HG02571 (cell line): ENCODE measurements around the gene IL9R.
"Not testable (repeated sequence)": the region's sequence is repeated elsewhere in the genome, so short reads cannot be mapped to it uniquely, and the experiment has no call there.

ENCODE experiments used
- ATAC-seq: cut with Tn5 transposase; IDR thresholded peaks from one replicate; pipeline ENCODE4 v1.9.1; 2021; ENCODE audit warnings: mild to moderate bottlenecking, moderate library complexity; ENCODE audit not compliant: unreplicated experiment

IL9R gene, protein sequence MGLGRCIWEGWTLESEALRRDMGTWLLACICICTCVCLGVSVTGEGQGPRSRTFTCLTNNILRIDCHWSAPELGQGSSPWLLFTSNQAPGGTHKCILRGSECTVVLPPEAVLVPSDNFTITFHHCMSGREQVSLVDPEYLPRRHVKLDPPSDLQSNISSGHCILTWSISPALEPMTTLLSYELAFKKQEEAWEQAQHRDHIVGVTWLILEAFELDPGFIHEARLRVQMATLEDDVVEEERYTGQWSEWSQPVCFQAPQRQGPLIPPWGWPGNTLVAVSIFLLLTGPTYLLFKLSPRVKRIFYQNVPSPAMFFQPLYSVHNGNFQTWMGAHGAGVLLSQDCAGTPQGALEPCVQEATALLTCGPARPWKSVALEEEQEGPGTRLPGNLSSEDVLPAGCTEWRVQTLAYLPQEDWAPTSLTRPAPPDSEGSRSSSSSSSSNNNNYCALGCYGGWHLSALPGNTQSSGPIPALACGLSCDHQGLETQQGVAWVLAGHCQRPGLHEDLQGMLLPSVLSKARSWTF

DNA sequence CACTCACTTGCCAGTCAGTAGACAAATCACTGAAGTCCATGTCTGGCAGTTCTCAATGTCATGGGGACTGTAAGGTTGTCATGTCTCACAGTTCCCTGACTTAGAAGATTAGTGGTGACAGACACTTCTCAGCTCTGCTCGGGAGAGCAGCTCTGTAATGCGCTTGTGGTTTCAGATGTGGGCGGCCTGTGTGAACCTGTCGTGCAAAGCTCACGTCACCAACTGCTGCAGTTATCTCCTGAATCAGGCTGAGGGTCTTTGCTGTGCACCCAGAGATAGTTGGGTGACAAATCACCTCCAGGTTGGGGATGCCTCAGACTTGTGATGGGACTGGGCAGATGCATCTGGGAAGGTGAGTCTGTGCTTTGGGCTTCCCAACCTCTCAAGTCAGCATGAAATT is at the start of gene IL9R:
IL9R (plus strand) TSS at position 261 of the 400 bp plus-strand sequence; CDS start at position 325, 64 bp downstream.
- ATAC-seq: peak; percentile 68

DNA sequence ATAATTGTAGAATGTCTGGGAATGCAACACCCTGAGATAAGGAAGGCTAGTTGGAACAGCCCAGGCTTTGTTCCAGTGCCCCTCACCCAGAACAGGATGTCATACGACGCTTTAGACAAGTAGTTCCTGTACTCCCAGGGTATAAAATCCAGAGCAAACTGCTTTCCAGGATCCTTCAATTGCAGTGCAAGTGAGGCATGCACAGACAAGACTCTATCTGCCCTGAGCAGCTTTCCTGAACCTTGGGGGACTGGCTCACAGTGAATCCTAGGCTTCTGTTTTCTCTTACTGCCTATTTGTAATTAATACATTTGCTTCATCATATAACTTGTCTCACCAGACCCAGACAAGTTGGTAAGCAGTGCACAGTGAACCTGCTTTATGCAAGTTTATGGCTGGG is 48.4 kb upstream of the IL9R start:
- ATAC-seq: no peak

DNA sequence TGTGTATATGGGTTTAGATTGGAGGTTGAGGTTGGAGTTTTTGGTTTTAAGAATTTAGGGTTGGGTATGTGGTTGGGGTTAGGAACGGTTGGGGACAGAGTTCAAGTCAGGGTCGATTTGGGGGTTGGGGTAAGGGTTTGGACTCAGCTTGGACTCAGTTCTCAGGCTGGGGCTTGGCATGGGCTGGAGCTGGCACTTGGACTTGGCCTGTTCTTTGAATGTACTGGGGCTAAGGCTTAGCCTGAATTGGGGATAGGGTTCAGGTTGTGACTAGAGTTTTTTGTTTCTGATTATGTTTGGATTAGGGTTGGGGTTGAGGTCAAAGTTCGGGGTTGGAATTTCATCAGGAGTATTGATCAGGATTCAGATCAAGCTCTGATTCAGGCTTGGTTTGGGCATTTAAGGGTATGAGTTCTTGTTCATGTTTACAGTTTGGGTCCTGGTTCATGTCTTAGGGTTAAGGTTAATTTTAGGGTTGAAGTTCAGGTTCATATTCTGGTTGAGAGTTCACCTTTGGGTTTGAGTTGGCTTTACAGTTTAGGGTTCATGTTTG is 46.2 kb upstream of the IL9R start:
- no peak for ATAC-seq

DNA sequence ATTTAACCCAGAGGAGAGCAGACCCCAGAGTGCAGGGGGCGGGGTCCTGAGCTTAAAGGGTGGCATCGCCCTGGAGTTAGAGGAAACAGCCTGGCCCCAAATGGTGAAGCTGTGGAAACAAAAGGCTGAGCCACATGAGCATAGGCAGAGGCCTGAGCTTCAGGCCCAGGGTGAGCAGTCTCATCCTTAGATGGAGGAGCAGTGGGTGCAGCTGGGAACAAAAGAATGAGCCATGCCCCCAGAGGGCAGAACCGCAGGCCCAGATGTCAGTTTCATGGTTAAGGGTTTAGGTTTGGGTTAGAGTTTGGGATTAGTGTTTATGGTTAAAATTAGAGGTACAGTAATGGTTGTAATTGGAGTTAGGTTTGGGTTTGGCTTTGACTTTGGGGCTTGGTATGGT is 44.4 kb upstream of the IL9R start:
- no peak for ATAC-seq

DNA sequence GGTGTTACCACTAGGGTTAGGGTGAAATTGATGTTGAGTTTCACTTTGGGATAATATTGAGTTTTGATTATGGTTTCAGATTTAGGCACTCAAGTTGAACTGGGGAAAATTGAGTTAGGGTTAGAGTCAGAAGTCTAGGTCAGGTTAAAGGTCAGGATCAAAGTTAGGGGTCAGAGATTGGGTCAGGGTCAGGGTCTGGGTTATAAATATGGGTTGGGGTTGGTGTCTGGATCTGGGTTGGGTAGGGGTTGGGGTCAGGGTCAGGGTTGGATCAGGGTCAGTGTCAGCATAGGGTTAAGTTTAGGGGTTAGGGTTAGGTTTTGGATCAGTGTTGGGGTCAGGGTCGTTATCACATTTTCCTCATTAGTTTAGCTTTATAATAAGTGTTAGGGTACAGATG is 42.7 kb upstream of the IL9R start:
- no peak for ATAC-seq

DNA sequence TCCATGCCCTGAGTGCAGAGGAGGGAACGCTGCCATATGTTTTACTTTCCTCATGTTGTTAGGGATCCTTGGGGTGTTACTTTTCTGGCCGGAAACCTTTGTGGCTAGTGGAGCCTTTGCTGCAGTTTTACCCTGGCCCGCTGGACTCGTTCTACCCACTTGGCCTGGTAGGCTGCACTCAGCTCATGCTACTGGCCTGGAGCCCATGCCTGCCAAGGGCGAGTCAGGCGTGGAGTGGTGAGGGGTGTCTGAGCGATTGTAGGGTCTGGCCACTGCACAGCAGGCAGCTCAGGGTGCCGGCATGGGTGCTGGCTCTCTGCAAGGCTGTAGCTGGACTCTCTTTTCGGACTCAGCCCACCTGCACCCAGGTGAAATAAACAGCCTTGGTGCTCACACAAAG is 41.4 kb upstream of the IL9R start:
- no peak for ATAC-seq

DNA sequence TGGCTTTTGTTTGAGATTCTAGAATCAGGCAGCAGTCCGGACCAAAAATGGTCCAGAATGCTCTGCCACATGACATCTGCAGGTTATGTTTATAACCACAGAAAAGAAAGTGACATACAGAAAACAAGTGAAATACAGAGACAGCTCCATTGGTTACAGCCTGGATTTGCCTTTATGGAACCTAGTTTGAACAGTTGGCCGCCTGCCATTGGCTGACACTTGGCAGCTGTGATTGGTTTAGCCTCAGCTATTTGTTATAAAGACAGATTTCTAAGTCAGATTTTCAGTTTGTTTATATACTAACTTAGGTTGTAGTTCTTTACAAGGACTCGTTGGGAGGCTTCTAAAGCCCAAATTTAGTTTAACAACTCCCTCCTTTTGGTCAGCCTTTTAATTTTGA is 40.8 kb upstream of the IL9R start:
- ATAC-seq: no peak

DNA sequence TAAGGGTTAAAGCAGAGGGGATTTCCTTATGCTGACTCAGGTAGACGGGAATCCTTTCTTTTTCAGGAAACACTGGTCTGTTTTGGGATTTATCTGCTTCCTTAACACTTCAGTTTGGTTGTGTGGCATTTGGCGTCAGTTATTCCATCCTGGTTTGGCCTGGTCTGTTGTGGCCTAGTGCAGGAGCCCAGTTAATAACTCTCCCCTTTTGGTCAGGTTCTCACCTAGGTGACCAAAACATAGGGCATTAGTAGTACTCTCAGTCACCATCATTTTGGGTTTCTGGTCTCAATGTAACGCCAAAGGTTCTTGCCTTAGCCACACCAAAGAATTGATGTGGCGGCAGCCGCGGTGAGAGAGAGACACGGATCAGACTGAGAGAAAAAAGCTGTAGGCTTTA is 39.7 kb upstream of the IL9R start:
- no peak for ATAC-seq

DNA sequence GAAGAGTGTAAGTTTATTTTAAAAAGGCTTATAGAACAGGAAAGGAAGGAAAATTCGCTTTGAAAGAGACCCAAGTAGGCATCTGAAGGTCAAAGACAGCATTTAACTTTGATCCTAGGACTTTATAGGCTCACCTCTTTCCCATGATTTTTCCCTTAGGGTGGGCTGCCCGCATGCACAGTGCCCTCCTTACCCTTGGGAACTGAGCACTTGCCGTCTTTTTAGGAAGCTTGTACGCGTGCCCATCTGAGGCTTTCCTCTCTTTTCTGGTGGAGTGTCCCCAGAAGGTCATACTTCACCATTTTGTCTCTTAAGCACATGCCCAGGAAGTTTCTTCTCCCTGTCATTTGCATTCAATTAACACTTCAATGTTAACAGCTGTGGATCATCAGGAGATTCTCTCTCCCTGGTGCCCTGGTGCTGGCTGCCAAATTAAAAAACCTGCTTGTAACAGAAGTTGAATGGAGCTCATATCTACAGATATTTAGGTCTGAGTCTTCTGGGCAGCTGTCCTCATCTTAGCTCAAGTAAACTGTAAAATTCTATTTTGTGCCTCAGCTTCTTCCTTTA is 38.4 kb upstream of the IL9R start:
- no peak for ATAC-seq

DNA sequence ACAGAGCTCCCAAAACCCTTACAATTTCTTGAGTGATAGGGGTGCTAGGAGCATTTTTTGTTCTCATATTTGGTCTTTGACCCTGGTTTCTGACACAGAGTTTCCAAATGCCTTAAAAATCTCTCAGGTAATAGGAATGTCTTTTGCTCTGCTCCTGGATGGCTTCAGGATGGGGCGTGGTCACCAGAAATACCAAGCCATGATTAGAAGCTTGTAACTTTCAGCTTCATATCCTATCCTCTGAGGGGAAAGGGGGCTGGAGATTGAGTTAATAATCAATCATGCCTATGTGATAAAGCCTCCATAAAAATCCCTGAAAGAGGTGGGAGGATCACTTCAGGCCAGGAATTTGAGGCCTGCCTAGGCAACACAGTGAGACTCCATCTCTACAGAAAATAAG is 34.6 kb upstream of the IL9R start:
- no peak for ATAC-seq

DNA sequence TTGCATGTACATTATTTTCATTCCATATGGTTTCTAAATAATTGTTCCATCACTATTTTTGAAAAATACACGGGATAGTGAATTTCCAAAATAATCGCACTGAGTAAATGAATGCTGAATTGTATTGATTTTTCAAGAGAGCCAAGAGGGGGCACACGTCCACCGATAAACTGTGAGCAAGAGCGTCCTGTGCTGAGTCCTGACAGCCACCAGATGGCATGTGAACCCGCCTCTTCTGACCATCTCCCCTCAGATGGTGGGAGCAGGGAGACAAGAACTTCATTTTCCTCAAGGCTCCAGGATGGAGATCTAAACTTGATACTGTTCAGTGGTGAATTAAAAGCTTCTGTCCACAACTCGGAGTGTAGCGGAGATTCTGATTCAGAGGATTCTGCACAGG is 30.6 kb upstream of the IL9R start:
- ATAC-seq: no peak

DNA sequence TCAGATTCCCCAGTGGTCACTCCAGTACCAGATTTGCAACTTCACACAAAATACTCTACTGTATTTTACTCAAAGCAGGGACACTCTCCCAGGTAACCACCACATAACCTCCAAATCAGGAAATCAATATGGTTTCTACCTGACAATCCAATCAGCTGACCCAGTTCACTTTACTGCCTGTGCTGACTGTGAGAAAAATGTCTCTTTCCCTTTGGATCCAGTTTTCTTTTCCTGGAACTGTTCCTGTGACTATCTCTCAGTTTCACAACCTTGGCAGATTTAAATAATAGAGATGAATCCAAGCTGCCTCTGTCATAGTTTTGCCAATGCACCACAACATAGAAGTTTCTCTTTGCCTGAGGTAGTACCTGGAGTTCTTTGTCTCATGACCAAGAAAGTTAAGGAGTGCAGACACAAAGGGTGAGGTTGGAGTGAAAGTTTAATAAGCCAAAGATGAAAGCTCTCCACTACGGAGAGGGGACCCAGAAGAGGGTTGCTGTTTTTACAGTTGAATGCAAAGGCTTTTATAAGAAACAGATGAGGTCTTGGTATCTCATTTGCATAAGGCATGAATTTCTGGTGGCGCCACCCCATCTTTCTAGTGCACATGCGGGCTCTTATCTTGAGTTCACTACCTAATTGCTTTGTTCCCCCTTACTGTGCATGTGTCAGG is 29.7 kb upstream of the IL9R start:
- ATAC-seq: no peak

DNA sequence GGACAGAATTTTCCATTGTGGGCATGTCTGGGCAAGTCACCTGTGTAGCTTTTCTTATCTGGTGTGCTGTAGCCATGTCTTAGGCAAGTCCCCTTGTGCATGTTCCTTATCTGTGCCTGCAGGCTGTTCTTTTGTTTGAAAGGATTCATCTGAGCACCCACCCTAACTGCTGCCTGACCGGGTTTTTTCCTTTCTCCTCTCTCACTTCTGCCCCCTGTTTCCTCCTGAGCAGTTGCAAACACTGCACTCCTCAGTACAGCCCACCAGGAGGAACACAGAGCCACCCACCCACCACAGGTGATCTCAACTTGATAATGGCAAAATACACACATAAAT is 29.2 kb upstream of the IL9R start:
- ATAC-seq: no peak

DNA sequence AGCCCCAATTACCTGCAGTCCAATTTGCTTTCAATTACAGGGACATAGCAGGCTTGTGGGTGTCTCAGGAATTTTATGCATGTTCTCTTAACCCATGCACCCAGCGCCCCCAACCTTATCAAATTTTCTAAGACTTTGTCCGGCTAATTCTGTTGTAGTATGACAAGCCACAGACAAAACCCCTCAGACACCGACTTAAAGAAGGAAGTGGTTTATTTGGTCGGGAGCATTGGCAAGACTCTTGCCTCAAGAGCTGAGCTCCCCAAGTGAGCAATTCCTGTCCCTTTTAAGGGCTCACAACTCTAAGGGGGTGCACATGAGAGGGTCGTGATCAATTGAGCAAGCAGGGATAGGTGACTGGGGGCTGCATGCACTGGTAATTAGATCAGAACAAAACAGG is 28.7 kb upstream of the IL9R start:
- no peak for ATAC-seq

DNA sequence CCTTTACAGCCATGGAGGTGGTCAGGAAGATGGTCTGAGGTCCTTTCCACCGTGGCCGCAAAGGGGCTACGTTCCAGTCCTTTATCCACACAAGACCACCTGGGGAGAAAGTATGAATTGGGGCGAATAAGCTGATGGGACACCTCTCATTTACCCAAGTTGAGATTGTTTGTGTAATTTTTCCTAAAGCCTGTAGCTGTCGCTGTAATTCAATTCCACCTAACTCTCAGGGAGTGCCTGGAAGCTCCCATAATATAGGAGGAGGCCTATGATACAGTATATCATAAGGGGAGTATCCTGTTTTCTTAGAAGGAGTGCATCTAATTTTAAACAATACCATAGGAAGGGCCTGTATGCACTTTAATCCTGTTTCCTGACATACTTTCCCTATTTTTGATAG is 25.8 kb upstream of the IL9R start:
- ATAC-seq: not testable (repeated sequence)

DNA sequence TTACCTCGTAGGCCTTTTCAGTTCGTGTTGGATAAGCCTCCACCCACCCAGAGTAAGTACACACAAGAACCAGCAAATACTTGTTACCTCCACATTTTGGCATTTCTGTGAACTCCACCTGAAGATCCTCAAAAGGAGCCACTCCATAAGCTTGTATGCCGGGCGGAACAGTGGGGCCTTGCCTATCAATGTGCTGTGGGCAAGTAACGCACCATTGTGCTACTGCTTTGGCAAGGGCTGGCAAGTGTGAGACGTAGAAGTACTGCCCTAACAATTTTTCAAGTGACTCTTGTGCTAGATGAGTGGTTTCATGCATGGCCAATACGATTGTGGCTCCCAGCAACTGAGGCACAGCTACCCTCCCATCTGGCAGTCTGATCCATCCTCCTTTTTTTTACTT is 25.3 kb upstream of the IL9R start:
- ATAC-seq: not testable (repeated sequence)

DNA sequence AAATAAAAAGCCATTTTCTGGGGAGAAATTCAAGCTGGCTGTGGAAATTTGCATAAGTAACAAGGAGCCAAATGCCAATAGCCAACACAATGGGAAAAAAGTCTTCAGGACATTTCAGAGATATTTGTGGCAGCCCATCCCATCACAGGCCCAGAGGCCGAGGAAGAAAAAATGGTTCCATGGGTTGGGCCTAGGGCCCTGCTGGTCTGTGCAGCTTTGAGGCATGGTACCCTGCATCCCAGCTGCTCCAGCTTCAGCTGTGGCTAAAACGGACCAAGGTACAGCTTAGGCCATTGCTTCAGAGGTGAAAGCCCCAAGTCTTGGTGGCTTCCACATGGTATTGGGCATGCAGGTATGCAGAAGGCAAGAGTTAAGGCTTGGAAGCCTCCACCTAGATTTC is 14.2 kb upstream of the IL9R start:
- ATAC-seq: no peak

DNA sequence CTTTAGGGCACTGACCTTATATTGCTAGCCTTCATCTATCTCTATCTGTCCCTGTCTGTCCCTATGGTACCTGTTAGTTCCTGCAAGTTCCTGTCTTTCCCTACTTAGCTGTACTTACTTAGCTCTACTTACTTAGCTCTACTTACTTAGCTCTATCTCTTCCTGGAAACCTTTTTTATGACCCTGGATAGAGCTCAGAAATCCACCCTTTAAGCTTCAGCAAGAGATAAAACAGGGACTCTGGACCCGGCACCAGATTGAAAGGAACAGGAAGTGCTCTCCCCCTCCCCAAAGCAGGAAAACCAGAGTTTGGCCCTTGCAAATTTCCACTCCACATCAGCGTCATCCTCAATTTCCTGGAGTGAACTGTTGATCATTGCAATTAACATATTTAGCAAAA is 12.3 kb upstream of the IL9R start:
- ATAC-seq: no peak

DNA sequence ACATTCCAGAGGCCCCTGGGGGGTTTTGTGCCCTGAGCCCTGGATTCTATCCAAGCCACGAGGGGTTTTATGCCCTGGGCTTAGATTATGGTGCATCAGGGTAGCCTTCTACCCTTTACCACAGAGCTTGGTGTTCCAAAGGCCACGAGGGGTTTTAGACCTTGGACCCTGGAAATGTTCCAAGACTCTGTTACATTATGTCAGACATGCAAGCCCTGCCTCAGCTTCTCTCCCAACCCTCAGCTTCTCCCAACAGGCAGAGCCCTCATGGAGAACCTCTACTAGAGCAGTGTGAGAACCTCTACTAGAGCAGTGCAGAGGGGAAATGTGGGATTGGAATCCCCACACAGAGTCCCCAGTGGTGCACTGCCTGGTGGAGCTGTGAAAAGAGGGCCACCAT is 10.5 kb upstream of the IL9R start:
- ATAC-seq: not testable (repeated sequence)

DNA sequence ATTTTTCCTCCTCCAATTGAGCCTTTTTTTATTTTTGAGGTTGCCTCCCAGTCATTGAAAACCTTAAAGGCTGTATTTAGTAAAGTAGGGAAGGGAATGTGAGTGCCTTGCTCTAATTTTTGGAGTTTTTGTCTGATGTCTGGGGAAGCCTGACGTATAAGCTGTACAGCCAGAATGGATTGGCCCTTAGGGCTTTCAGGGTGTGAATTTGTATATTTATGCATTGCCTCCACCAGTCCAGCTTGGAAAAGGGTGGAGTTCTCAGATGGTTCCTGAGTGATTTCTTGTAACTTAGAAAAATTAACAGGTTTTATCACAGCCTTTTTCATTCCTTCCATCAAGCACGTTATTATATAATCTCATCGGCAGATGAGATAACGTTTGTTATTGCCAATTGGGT is 8.6 kb upstream of the IL9R start:
- no peak for ATAC-seq

DNA sequence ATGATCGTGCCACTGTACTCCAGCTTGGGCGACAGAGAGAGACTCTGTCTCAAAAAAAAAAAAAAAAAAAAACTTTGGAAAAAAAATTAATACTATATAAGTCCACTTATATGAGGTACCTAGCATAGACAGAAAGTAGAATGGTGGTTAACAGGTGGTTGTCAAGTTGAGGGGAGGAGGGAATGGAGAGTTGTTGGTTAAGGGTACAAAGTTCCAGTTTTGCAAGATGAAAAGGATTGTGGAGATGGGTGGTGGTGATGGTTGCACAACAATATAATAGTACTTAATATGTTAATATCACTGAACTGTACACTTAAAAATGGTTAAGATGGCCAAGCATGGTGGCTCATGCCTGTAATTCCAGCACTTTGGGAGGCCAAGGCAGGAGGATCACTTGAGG is 4.1 kb upstream of the IL9R start:
- ATAC-seq: no peak

DNA sequence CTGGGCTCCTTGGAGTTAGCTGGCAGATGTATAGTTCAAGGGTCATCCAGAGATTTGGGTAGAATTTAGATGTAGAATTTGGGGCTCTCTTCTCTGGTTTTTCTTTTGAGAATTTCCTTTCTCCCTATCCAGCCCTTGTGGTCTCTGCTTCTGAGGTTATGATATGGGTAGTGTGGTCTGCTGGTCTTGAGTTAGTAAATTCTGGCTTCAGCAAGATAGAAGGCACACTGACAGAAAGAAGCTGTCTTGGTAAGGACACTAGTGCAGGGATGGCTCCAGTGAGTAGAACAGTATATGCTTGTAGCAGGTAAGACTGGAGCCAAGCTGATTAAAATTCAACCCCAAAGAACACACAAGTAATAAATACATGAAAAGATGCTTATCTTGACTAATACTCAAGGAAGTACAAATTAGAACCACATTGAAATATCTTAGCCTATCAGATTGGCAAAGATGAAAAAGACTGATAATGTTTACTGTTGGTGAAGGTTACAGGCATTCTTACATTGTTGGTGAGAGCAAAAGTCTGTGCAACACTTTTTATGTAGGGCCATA is 2.1 kb upstream of the IL9R start:
- no peak for ATAC-seq
